NCI-H82 (cell line): ENCODE measurements around the gene SBF2.
"Not testable (repeated sequence)": the region's sequence is repeated elsewhere in the genome, so short reads cannot be mapped to it uniquely, and the experiment has no call there.

ENCODE experiments used
- DNase-seq: peaks from one replicate; lab custom pipeline; 2025; lab: John Stamatoyannopoulos, UW

The SBF2 gene

DNA sequence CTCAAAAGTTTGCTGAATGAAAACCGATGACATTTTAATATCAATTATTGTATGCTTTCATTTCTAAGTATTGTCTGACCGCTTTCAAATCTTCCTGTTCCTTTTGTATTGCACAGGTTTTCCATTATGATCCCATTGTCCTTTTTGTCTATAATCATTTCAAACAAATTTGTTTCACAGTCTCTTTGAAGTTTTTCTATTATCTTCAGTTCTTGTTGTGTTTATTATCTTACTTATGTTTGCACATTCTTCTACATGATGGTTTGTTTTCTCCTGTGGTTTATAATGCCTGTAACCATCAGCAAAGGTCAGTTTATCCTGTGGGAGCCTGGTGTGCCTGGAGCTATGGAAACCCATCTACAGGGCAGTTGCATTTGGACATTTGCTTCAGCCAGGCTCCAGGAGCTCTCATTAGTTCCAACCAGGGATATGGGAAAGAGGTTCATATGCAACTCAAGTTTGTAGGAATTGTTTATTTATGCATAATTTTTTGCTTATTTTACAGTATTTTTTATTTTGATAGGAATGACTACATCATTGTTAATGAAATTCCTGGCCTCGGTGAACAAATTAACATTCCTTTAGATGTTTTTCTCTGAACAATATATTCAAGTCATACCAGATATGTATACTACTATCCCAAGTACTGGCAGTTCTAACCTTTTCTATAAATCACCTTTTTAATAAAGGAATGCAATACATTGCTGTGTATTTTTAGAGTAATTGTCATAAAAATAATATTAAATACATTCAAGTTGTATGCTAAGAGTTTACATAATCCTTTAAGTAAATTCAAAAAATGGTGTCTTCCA is 179.2 kb downstream of the SBF2 start:
- no peak for DNase-seq

- DNase-seq: no peak
These were observed 180.2 kb downstream of the SBF2 start for GRCh38 chr11:10113852-10114251.

DNA sequence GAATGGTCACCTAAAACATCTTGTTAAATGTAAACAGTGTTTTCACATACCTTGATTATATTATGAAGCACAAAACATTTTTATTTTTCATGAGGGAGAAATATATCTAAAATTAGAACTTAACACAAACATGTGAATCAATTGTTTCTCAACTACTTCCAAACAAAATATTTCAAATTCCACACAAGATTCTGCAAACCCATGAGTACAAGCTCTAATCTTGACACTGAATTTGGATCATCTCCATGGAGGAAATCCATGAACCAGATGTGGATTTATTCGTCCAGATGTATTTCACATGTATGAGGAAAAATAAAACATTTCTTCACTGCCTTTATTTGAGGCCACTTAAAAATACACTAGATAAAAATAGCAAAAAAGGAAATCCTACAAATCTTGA is 184.2 kb downstream of the SBF2 start:
- DNase-seq: no peak

GRCh38 chr11:10108915-10109680 is 184.9 kb downstream of the SBF2 start:
- DNase-seq: no peak

GRCh38 chr11:10107497-10107896 is 186.5 kb downstream of the SBF2 start:
- no peak for DNase-seq

DNA sequence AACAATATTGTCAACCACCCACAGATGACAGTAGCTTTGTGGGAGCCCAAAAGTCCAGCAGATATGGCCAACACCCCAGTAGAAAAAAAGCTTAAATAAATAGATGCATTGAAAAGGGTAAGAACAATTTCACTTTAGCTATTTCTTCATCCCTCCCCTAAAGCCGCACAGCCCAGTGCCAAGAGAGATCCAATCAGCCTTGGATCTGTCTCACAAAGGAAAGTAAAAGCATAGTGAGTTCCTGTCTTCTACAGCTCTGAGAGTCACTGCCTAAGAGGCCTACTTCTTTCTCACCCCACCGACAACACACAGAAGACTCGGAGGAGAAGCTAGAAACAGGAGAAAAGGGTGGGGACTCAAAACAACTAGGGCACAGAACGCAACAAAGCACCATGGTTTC is 196.4 kb downstream of the SBF2 start:
- no peak for DNase-seq

DNA sequence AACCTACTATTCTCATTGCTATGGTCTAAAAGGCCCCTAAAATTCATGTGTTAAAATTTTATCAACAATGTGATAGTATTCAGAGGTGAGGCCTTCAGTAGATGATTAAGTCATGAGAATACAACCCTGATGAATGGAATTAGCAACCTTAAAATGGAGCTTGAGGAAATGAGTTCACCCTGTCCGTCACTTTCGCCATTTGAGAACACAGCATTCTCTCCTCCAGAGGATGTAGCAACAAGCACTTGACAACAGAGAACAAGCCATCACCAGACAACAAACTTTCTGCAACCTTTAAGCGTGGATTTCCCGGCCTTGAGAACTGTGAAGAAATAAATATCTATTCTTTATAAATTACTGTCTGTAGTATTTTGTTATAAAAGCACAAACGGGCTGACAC is 197.0 kb downstream of the SBF2 start:
- no peak for DNase-seq

- DNase-seq: no peak
These were observed 198.4 kb downstream of the SBF2 start for GRCh38 chr11:10095412-10096208.

GRCh38 chr11:10092426-10092825 is 201.6 kb downstream of the SBF2 start:
- no peak for DNase-seq

- DNase-seq: no peak
These were observed 202.5 kb downstream of the SBF2 start for GRCh38 chr11:10091314-10092045.

- not testable (repeated sequence) for DNase-seq
These were observed 206.1 kb downstream of the SBF2 start for GRCh38 chr11:10087923-10088225.

DNA sequence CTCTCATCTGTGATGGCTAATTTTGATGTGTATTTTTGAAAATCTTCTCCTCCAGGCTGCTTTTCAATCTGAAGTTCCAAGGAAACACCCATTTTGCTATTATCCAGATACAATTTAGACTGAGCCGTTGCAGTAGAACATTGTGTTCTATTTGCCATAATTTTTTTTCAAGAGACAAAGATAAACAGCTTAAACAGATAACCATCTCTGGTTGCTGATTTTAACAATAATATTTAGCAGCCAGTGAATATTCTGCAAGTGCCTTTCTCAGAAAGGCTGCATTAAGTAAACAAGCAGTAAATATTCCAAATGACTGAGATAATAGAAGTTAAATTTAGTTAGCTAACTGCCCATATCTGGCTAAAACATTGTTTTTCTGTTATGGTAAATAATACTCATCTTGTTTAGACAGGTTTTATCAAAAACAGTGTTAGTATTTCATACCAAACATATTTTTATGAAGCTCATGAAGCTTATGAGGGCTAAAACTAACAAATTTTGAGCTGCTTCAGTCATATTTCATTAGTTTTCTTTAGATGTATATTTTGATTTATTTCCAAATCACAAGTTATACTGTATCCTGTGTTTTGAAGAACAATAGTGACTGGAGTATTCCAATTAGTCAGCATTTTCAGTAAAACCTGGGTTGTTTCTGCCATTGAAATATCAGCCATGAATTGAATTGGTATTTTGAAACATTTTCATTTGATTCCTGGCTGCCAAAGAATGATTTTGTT is 206.7 kb downstream of the SBF2 start:
- no peak for DNase-seq

GRCh38 chr11:10080138-10080537 is 213.9 kb downstream of the SBF2 start:
- no peak for DNase-seq

DNA sequence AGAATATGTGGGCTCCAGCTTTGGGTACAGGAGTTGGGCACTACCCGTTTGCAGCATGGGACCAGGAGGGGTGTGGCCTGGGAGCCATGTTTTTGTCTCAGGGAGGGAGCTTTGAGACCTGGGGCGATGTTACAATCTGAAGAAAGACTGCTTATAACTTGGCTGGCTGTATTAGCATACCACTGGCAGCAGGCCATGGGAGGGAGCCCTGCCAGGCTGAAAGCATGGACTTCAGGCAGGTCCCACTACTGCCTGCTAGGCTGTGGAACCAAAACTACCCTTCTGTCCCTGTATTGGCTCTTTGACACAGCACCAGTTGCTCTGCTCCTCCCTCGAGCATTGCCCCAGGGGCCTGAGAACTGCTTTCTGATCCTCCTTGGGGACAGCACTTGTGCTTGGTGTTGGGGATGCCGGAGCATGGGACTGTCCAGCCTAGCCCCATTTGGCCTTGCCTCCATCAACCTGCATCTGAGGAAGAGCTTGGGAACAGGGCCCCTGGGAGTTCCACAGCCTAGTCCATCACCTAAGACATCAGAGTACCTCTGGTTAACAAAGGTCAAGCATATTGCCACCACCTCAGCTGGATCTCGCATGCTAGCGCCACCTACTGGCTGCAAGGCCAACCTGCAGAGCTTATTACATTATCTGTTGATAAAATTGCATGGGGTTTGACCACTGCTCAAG is 217.4 kb downstream of the SBF2 start:
- peak; percentile 45 for DNase-seq

GRCh38 chr11:10075141-10075540 is 218.9 kb downstream of the SBF2 start:
- no peak for DNase-seq

DNA sequence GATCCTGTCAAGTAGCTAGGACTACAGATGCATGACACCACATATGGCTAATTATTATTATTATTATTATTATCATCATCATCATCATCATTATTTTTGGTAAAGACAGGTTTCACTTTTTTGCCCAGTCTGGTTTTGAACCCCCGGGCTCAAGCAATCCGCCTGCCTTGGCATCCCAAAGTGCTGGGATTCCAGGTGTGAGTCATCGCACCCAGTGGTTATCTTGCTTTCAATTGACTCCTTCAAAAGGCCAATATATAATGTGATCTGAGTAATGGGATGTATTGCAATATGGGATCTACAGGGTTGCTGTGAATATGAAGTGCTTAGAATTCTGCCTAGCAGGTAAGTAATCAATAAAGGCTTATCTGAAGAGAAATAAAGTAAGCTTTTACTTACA is 221.2 kb downstream of the SBF2 start:
- no peak for DNase-seq

DNA sequence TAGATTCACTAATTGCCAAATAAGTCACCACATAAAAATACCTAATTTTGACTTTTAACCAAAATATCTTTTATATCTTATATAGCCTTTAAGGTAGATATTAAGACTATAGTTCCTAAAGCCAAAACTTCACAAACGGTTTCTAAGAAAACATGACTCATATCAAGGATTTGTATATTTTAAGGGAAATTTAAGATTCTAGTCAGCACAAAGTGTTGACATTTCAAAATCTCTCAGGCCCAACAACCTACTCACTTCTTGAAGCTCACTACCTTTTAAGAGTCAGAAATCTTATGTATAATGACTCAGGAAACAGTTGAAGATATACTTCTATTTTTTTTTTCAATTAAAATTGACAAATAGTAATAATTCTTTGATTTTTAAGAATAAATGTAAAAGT is 221.9 kb downstream of the SBF2 start:
- no peak for DNase-seq

DNA sequence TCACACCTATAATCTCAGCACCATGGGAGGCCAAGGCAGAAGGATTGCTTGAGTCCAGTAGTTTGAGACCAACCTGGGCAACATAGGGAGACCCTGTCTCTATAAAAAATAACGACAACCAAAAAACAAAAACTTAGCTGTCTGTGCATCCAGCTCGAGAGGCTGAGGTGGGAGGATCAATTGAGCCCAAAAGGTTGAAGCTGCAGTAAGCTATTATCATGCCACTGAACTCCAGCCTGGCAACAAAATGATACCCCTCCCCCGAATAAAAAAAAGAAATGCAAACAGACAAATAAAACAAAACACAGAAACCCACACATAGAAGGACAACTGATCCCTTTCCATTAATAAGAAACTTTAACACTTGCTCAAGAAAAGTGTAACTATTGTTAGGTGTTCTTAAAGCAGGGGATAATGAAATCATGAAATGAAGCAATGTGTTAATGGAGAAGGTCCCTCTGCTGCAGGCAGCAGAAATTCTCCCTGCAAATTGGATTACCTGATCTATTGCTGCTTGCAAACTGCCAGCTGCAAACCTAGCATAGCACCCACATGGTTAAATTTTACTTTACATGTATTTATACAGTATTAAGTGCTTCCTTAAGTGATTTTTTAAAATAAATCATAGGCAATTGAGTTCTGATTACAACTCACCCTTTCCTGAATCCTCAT is 226.3 kb downstream of the SBF2 start:
- DNase-seq: peak; percentile 80

DNA sequence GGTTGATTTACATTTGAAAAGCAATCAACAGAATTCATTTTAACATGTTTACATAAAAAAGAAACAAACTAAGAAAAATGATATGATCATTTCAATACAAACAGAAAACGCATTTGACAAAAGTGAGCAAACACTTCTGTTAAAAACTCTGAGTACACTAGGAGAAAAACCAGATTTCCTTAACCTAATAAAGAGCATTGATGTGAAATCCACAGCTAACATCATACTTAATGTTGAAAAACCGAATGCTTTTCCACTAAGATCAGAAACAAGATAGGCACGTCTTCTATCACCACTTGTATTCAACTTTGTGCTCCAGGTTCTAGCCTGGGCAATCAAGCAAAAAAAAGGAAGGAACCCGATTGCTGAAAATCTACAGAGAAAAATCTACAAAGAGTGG is 227.6 kb downstream of the SBF2 start:
- no peak for DNase-seq

DNA sequence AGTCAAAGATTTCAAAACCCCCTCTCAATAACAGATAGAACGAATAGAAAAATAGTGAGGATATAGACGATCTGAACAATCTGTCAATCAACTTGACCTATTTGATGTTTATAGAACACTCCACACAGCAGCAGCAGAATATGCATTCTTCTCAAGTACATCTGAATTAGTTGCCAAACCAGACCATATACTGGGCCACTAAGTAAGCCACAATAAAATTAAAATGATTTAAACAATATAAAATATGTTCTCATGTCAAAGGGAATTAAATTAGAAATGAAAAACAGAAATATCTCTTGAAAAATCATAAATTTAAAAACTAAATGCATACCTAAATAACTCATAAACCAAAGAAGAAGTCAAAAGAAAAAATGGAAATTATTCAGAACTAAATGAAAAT is 229.2 kb downstream of the SBF2 start:
- no peak for DNase-seq
